Activated CD4-positive, alpha-beta T cell treated with anti-CD3 and anti-CD28 coated beads, Interleukin-2, amount 10 ng/mL, durations not matched to agents 7 days and 5 days (primary cell): ENCODE measurements around the gene MPV17. TPM values are rescaled to one million over a fixed set of nuclear protein-coding genes. Genes with fewer than 3 reads are reported as not detected.

Experiments used
- total RNA-seq, 2 experiments: library from RNA; stranded (reverse); gene quantifications; one replicate each; pipeline ENCODE4 v1.2.3, GENCODE V29; 2021

The MPV17 gene
- total RNA-seq, 2 experiments from 2014 or later: 80.8 to 83.6 TPM

Other genes with a start within 250 kb of the MPV17 start
- under 1 TPM; 0.56 to 0.64 TPM for gene EMILIN1, start 244.5 kb downstream of the MPV17 start, total RNA-seq
- gene KHK, start 236.3 kb downstream of the MPV17 start, total RNA-seq: 10 to 100 TPM in 1 of 2 experiments, 1 to 10 TPM in 1; 9.7 to 10.6 TPM
- 1 to 10 TPM in 1 of 2 experiments, under 1 TPM in 1; 0.92 to 1.3 TPM for gene CGREF1, start 204.0 kb downstream of the MPV17 start, total RNA-seq
- under 1 TPM; 0.10 to 0.25 TPM for gene ABHD1, start 199.3 kb downstream of the MPV17 start, total RNA-seq
- 10 to 100 TPM; 60.0 to 65.3 TPM for gene PREB, start 188.5 kb downstream of the MPV17 start, total RNA-seq
- gene PRR30, start 183.7 kb downstream of the MPV17 start, total RNA-seq: not detected
- gene TCF23, start 174.1 kb downstream of the MPV17 start, total RNA-seq: not detected
- 10 to 100 TPM; 72.5 to 81.8 TPM for gene ATRAID, start 111.1 kb downstream of the MPV17 start, total RNA-seq
- 10 to 100 TPM; 34.2 to 39.2 TPM for gene SLC5A6, start 110.8 kb downstream of the MPV17 start, total RNA-seq
- gene CAD, start 105.7 kb downstream of the MPV17 start, total RNA-seq: 10 to 100 TPM; 63.7 to 66.1 TPM
- under 1 TPM; 0.23 to 0.45 TPM for gene SLC30A3, start 60.0 kb downstream of the MPV17 start, total RNA-seq
- gene DNAJC5G, start 47.7 kb downstream of the MPV17 start, total RNA-seq: not detected
- gene TRIM54, start 40.7 kb downstream of the MPV17 start, total RNA-seq: not detected
- 1 to 10 TPM; 2.3 to 2.8 TPM for gene UCN, start 14.7 kb downstream of the MPV17 start, total RNA-seq
- gene GTF3C2, start 33.7 kb upstream of the MPV17 start, total RNA-seq: 10 to 100 TPM; 54.3 to 59.0 TPM
- 10 to 100 TPM; 40.9 to 42.2 TPM for gene EIF2B4, start 47.2 kb upstream of the MPV17 start, total RNA-seq
- 100 to 1,000 TPM; 109 to 120 TPM for gene SNX17, start 47.5 kb upstream of the MPV17 start, total RNA-seq
- gene ZNF513, start 57.6 kb upstream of the MPV17 start, total RNA-seq: 10 to 100 TPM; 14.3 to 15.4 TPM
- 100 to 1,000 TPM; 109 TPM for gene PPM1G, start 86.5 kb upstream of the MPV17 start, total RNA-seq
- 10 to 100 TPM; 77.1 to 82.3 TPM for gene NRBP1, start 105.5 kb upstream of the MPV17 start, total RNA-seq
- 1 to 10 TPM; 7.1 to 8.3 TPM for gene KRTCAP3, start 119.3 kb upstream of the MPV17 start, total RNA-seq
- gene IFT172, start 166.6 kb upstream of the MPV17 start, total RNA-seq: 1 to 10 TPM; 9.3 to 9.8 TPM
- not detected for gene FNDC4, start 172.1 kb upstream of the MPV17 start, total RNA-seq
- not detected for gene GCKR, start 173.7 kb upstream of the MPV17 start, total RNA-seq